IMR-90 (cell line): ENCODE measurements around the gene BEND3. TPM values are rescaled to one million over a fixed set of nuclear protein-coding genes. Genes with fewer than 3 reads are reported as not detected.

Source experiments
- ATAC-seq: fragments of 200-7000 bp; cut with Tn5 transposase; 2 replicates; pipeline ENCODE4 v1.9.1; 2020; ENCODE audit warnings: low read depth, mild to moderate bottlenecking, moderate library complexity
- BruUV-seq: library from RNA; stranded (reverse); fragments of 400-500 nt; replicated peaks from 2 replicates; lab custom pipeline; 2021; lab: Mats Ljungman, UMichigan
- CTCF ChIA-PET: fragments of 300-600 bp; formaldehyde crosslinking; extraction: SDS; loops from one replicate; lab custom pipeline; 2021; ENCODE audit warnings: antibody characterized with exemption; lab: Yijun Ruan, JAX
- POLR2A ChIA-PET: fragments of 300-600 bp; sonication (Branson Sonifier 250); formaldehyde crosslinking; loops from one replicate; lab custom pipeline; 2022; ENCODE audit warnings: antibody characterized with exemption; ENCODE audit not compliant: unreplicated experiment; lab: Charles Lee
- DNase-seq: peaks from one replicate; pipeline ENCODE4 v3.0.0; 2013
- H2AFZ ChIP-seq: replicated peaks from 2 replicates; pipeline ENCODE3; 2013; ENCODE audit warnings: low read length, mild to moderate bottlenecking; ENCODE audit not compliant: poor library complexity
- H2AK5ac ChIP-seq: 2 replicates; pipeline ENCODE4 v1.6.1; 2013; ENCODE audit warnings: low read depth, low read length, inconsistent platforms
- H2AK9ac ChIP-seq: replicated peaks from 2 replicates; pipeline ENCODE3; 2013; ENCODE audit warnings: mild to moderate bottlenecking, low read depth, low read length, moderate library complexity; ENCODE audit not compliant: poor library complexity
- H2BK120ac ChIP-seq: 2 replicates; pipeline ENCODE4 v1.6.1; 2013; ENCODE audit warnings: low read depth, low read length, inconsistent platforms
- H2BK15ac ChIP-seq: 3 replicates; pipeline ENCODE4 v1.6.1; 2013; ENCODE audit warnings: low read depth, low read length, inconsistent platforms
- H2BK20ac ChIP-seq: 2 replicates; pipeline ENCODE4 v1.6.1; 2013; ENCODE audit warnings: low read depth, mild to moderate bottlenecking, inconsistent platforms, low read length, moderate library complexity
- H2BK5ac ChIP-seq: 2 replicates; pipeline ENCODE4 v1.6.1; 2013; ENCODE audit warnings: mild to moderate bottlenecking, low read depth, low read length, inconsistent platforms; ENCODE audit not compliant: poor library complexity, severe bottlenecking
- H3K14ac ChIP-seq: replicated peaks from 2 replicates; pipeline ENCODE4 v1.6.1; 2013; ENCODE audit warnings: low read depth, low read length, inconsistent platforms
- H3K18ac ChIP-seq: 2 replicates; pipeline ENCODE4 v1.6.1; 2013; ENCODE audit warnings: low read depth, low read length, control low read depth
- H3K23ac ChIP-seq: 2 replicates; pipeline ENCODE4 v1.6.1; 2013; ENCODE audit warnings: low read depth, low read length, inconsistent platforms
- H3K27ac ChIP-seq: 2 replicates; pipeline ENCODE4 v1.5.1; 2013; ENCODE audit warnings: mild to moderate bottlenecking, control low read depth, low read length; ENCODE audit not compliant: insufficient read depth
- H3K27me3 ChIP-seq: 2 replicates; pipeline ENCODE4 v1.6.1; 2013; ENCODE audit warnings: low read length; ENCODE audit not compliant: control insufficient read depth, insufficient read depth
- H3K36me3 ChIP-seq: 2 replicates; pipeline ENCODE4 v1.6.1; 2013; ENCODE audit warnings: low read length, mixed read lengths; ENCODE audit not compliant: control insufficient read depth, insufficient read depth
- H3K4ac ChIP-seq: 2 replicates; pipeline ENCODE4 v1.6.1; 2013; ENCODE audit warnings: low read depth, low read length, inconsistent platforms
- H3K4me1 ChIP-seq: 2 replicates; pipeline ENCODE4 v1.6.1; 2013; ENCODE audit warnings: low read length, mixed read lengths; ENCODE audit not compliant: control insufficient read depth, insufficient read depth
- H3K4me2 ChIP-seq: 2 replicates; pipeline ENCODE4 v1.6.1; 2013; ENCODE audit warnings: low read depth, mild to moderate bottlenecking, control low read depth, low read length, moderate library complexity
- H3K4me3 ChIP-seq: 2 replicates; pipeline ENCODE4 v1.5.1; 2013; ENCODE audit warnings: low read depth, mild to moderate bottlenecking, control low read depth, low read length, moderate library complexity; ENCODE audit not compliant: insufficient read depth
- H3K56ac ChIP-seq: 2 replicates; pipeline ENCODE4 v1.6.1; 2013; ENCODE audit warnings: low read length, inconsistent platforms; ENCODE audit not compliant: insufficient read depth; ENCODE audit errors: extremely low read depth
- H3K79me1 ChIP-seq, 2 experiments: 2 replicates each; pipeline ENCODE4 v1.6.1; 2013; ENCODE audit warnings: low read length in 2 of 2, inconsistent platforms in 1 of 2, low read depth in 1 of 2
- H3K9ac ChIP-seq: 2 replicates; pipeline ENCODE4 v1.6.1; 2013; ENCODE audit warnings: low read depth, low read length, control low read depth
- H3K9me1 ChIP-seq: 2 replicates; pipeline ENCODE4 v1.6.1; 2013; ENCODE audit warnings: low read length, inconsistent platforms; ENCODE audit not compliant: insufficient read depth
- H3K9me3 ChIP-seq: 2 replicates; pipeline ENCODE4 v1.6.1; 2013; ENCODE audit warnings: low read length; ENCODE audit not compliant: control insufficient read depth, insufficient read depth
- H4K20me1 ChIP-seq: 2 replicates; pipeline ENCODE4 v1.6.1; 2013; ENCODE audit warnings: low read length, inconsistent platforms; ENCODE audit not compliant: insufficient read depth
- H4K5ac ChIP-seq: 2 replicates; pipeline ENCODE4 v1.6.1; 2013; ENCODE audit warnings: mild to moderate bottlenecking, low read depth, low read length, control low read depth
- H4K8ac ChIP-seq, 2 experiments: 2 replicates each; pipeline ENCODE4 v1.6.1; 2013; ENCODE audit warnings: low read depth in 2 of 2, low read length in 2 of 2, control low read depth in 1 of 2, inconsistent platforms in 1 of 2
- H4K91ac ChIP-seq: 2 replicates; pipeline ENCODE4 v1.6.1; 2013; ENCODE audit warnings: low read depth, low read length, inconsistent platforms; ENCODE audit not compliant: insufficient read depth
- BHLHE40 ChIP-seq: fragments of 150-350 bp; IDR thresholded peaks from 2 replicates; pipeline ENCODE4 v1.6.1; 2016; ENCODE audit warnings: mild to moderate bottlenecking, low read depth, low read length
- CEBPB ChIP-seq: IDR thresholded peaks from 2 replicates; pipeline ENCODE4 v1.6.1; 2012; ENCODE audit warnings: low read depth, low read length, improper control_type of control experiment
- CHD1 ChIP-seq: IDR thresholded peaks from 2 replicates; pipeline ENCODE4 v1.6.1; 2012; ENCODE audit warnings: low read depth, low read length, improper control_type of control experiment
- FOS ChIP-seq: fragments of 150-350 bp; IDR thresholded peaks from 2 replicates; pipeline ENCODE4 v1.6.1; 2016; ENCODE audit warnings: low read depth, low read length
- MAFK ChIP-seq: IDR thresholded peaks from 2 replicates; pipeline ENCODE4 v1.6.1; 2012; ENCODE audit warnings: low read depth, low read length, improper control_type of control experiment
- MAZ ChIP-seq: IDR thresholded peaks from 2 replicates; pipeline ENCODE4 v1.6.1; 2012; ENCODE audit warnings: low read depth, mild to moderate bottlenecking, low read length, improper control_type of control experiment, moderate library complexity, borderline replicate concordance
- MXI1 ChIP-seq: IDR thresholded peaks from 2 replicates; pipeline ENCODE4 v1.6.1; 2012; ENCODE audit warnings: low read depth, mild to moderate bottlenecking, low read length, moderate library complexity, borderline replicate concordance
- NFE2L2 ChIP-seq: fragments of 150-350 bp; IDR thresholded peaks from 2 replicates; pipeline ENCODE4 v1.6.1; 2016; ENCODE audit warnings: low read depth, mild to moderate bottlenecking, low read length
- POLR2A ChIP-seq: IDR thresholded peaks from 2 replicates; pipeline ENCODE4 v1.6.1; 2012; ENCODE audit warnings: mild to moderate bottlenecking, low read depth, low read length
- RAD21 ChIP-seq: IDR thresholded peaks from 2 replicates; pipeline ENCODE4 v1.6.1; 2012; ENCODE audit warnings: low read length, improper control_type of control experiment
- RCOR1 ChIP-seq: IDR thresholded peaks from 2 replicates; pipeline ENCODE4 v1.6.1; 2012; ENCODE audit warnings: mild to moderate bottlenecking, low read length, improper control_type of control experiment; ENCODE audit not compliant: insufficient replicate concordance
- RFX5 ChIP-seq: IDR thresholded peaks from 2 replicates; pipeline ENCODE4 v1.8.0; 2012; ENCODE audit warnings: low read depth, mild to moderate bottlenecking, low read length, moderate library complexity
- SMC3 ChIP-seq: fragments of 150-350 bp; IDR thresholded peaks from 2 replicates; pipeline ENCODE4 v1.6.1; 2016; ENCODE audit warnings: low read depth, mild to moderate bottlenecking, antibody characterized with exemption, low read length, moderate library complexity
- WGBS, 2 experiments: methylation state at CpG; one replicate each; pipeline versions ENCODE4 v1.1.5 to v1.1.7; 2013; ENCODE audit warnings: missing lambda C conversion rate in 2 of 2; ENCODE audit not compliant: insufficient read length in 1 of 2; ENCODE audit errors: extremely low coverage in 2 of 2; 5-methylcytosine and 5-hydroxymethylcytosine counted together
- dilution Hi-C: fragments of 300-500 bp; cut with HindIII; formaldehyde crosslinking; loops from one replicate; pipeline ENCODE4 v1.14.3; 2018; ENCODE audit warnings: low sequenced_read_pairs; ENCODE audit not compliant: unreplicated experiment
- in situ Hi-C: fragments of 300-500 bp; cut with MboI; formaldehyde crosslinking; loops from 3 replicates; pipeline ENCODE4 v1.14.3; 2019; ENCODE audit warnings: low sequenced_read_pairs, inconsistent platforms, mixed read lengths
- intact Hi-C: fragments of 100-400 bp; cut with micrococcal nuclease; formaldehyde crosslinking; loops from 2 replicates; pipeline ENCODE4 v1.10.0; 2022
- polyA plus RNA-seq, 3 experiments: library from polyadenylated mRNA; depleted of rRNA; stranded (reverse); fragments of >200 nt; gene quantifications; 2 replicates each; pipeline ENCODE4 v1.2.3, GENCODE V29; 2012; ENCODE audit warnings: low replicate concordance in 1 of 3
- total RNA-seq: library from RNA; depleted of rRNA; stranded (reverse); fragments of >200 nt; gene quantifications from 2 replicates; pipeline ENCODE4 v1.2.3, GENCODE V29; 2012
- TF ChIP-seq, protein P1 (sequence below): fragments of 150-350 bp; IDR thresholded peaks from 2 replicates; pipeline ENCODE4 v1.6.1; 2017; ENCODE audit warnings: mild to moderate bottlenecking, antibody characterized with exemption, low read length, low read depth
- TF ChIP-seq, protein P2 (sequence below): fragments of 150-350 bp; IDR thresholded peaks from 2 replicates; pipeline ENCODE4 v1.6.1; 2016; ENCODE audit warnings: low read depth, mild to moderate bottlenecking, low read length, moderate library complexity, borderline replicate concordance
- TF ChIP-seq, protein P3 (sequence below): conservative IDR thresholded peaks from 2 replicates; pipeline ENCODE4 v1.5.1; 2012; ENCODE audit warnings: mild to moderate bottlenecking, low read depth, low read length, improper control_type of control experiment

BEND3 gene
- total and polyA plus RNA-seq, 2 of the 4 experiments (the other 2 are of a cell fraction) = 1.2 to 1.8 TPM

DNA sequence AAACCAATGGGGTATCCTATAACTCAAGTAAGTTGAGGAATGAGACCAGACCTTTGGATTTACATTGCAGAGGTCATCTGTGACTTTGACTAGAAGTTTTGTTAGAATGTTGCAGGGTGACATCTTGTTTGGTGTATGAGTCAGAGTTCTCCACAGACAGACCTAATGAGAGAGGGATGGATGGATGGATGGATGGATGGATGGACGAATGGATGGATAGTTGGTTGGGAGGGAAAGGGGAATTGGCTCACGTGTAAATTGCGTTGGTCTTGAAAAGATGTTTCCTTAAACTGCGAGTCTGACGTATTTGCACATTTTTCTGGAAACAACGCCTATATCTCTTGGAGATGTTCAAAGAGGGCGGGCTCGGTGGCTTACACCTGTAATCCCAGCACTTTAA is 88.3 kb downstream of the BEND3 start:
- in situ Hi-C loops (no loop called here), dilution Hi-C loops (no loop called here), intact Hi-C loops (no loop called here)
- no peaks in the 10 kb centered on the region for H3K9me1 ChIP-seq
- no peak overlapping the region for H3K56ac ChIP-seq
- TF ChIP-seq FOS (no peak), BHLHE40 (no peak), NFE2L2 (no peak), MXI1 (no peak), SMC3 (no peak), CEBPB (no peak), RAD21 (no peak), CHD1 (no peak), RCOR1 (no peak), MAFK (no peak), RFX5 (no peak), POLR2A (no peak), MAZ (no peak)
- TF ChIP-seq, protein P1, sequence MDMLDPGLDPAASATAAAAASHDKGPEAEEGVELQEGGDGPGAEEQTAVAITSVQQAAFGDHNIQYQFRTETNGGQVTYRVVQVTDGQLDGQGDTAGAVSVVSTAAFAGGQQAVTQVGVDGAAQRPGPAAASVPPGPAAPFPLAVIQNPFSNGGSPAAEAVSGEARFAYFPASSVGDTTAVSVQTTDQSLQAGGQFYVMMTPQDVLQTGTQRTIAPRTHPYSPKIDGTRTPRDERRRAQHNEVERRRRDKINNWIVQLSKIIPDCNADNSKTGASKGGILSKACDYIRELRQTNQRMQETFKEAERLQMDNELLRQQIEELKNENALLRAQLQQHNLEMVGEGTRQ = no peak
- TF ChIP-seq, protein P2, sequence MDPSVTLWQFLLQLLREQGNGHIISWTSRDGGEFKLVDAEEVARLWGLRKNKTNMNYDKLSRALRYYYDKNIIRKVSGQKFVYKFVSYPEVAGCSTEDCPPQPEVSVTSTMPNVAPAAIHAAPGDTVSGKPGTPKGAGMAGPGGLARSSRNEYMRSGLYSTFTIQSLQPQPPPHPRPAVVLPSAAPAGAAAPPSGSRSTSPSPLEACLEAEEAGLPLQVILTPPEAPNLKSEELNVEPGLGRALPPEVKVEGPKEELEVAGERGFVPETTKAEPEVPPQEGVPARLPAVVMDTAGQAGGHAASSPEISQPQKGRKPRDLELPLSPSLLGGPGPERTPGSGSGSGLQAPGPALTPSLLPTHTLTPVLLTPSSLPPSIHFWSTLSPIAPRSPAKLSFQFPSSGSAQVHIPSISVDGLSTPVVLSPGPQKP = no peak
- TF ChIP-seq, protein P3, sequence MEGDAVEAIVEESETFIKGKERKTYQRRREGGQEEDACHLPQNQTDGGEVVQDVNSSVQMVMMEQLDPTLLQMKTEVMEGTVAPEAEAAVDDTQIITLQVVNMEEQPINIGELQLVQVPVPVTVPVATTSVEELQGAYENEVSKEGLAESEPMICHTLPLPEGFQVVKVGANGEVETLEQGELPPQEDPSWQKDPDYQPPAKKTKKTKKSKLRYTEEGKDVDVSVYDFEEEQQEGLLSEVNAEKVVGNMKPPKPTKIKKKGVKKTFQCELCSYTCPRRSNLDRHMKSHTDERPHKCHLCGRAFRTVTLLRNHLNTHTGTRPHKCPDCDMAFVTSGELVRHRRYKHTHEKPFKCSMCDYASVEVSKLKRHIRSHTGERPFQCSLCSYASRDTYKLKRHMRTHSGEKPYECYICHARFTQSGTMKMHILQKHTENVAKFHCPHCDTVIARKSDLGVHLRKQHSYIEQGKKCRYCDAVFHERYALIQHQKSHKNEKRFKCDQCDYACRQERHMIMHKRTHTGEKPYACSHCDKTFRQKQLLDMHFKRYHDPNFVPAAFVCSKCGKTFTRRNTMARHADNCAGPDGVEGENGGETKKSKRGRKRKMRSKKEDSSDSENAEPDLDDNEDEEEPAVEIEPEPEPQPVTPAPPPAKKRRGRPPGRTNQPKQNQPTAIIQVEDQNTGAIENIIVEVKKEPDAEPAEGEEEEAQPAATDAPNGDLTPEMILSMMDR = no peak
- no peak for ATAC-seq
- H3K27me3 ChIP-seq = no peaks in the 10 kb centered on the region
- H4K20me1 ChIP-seq = no peaks in the 10 kb centered on the region; the same call in 1 of the 2 replicates
- no peak overlapping the region for H4K8ac ChIP-seq
- H3K4ac ChIP-seq = no peak overlapping the region
- no peak overlapping the region for H3K4me2 ChIP-seq
- no peak for DNase-seq
- ChIA-PET CTCF (no interaction called here), POLR2A (no interaction called here)
- H3K4me1 ChIP-seq = no peaks in the 10 kb centered on the region
- no peak overlapping the region for H2BK5ac ChIP-seq
- no peaks in the 10 kb centered on the region for H3K36me3 ChIP-seq
- H2AK9ac ChIP-seq = no peak overlapping the region
- no peak overlapping the region for H3K14ac ChIP-seq
- H3K27ac ChIP-seq = no peak overlapping the region
- no peak overlapping the region for H4K91ac ChIP-seq
- BruUV-seq = no TSS peak
- no peak overlapping the region for H2BK120ac ChIP-seq
- H3K4me3 ChIP-seq = no peak overlapping the region
- H3K79me1 ChIP-seq = peaks cover 11 to 25% of the 10 kb centered on the region in 2 experiments
- no peak overlapping the region for H3K23ac ChIP-seq
- no peak overlapping the region for H2AFZ ChIP-seq
- H3K9me3 ChIP-seq = no peaks in the 10 kb centered on the region
- H2BK15ac ChIP-seq = no peak overlapping the region
- 97% methylated on average over 7 of the region's 8 CpGs; no CpG with 5 or more reads in 1 of the 2 experiments for WGBS, 2 experiments
- H3K18ac ChIP-seq = no peak overlapping the region
- no peak overlapping the region for H2AK5ac ChIP-seq
- H4K5ac ChIP-seq = no peak overlapping the region
- H3K9ac ChIP-seq = no peak overlapping the region
- no peak overlapping the region for H2BK20ac ChIP-seq
